IMR-90 (cell line): ENCODE data around the gene KNTC1. TPM values are rescaled to one million over a fixed set of nuclear protein-coding genes. Genes with fewer than 3 reads are reported as not detected.
"Not testable (repeated sequence)": the region's sequence is repeated elsewhere in the genome, so short reads cannot be mapped to it uniquely, and the experiment has no call there.

ENCODE experiments used
- ATAC-seq: fragments of 200-7000 bp; cut with Tn5 transposase; 2 replicates; pipeline ENCODE4 v1.9.1; 2020; ENCODE audit warnings: low read depth, mild to moderate bottlenecking, moderate library complexity
- BruUV-seq: library from RNA; stranded (reverse); fragments of 400-500 nt; replicated peaks from 2 replicates; lab custom pipeline; 2021; lab: Mats Ljungman, UMichigan
- CTCF ChIA-PET: fragments of 300-600 bp; formaldehyde crosslinking; extraction: SDS; loops from one replicate; lab custom pipeline; 2021; ENCODE audit warnings: antibody characterized with exemption; lab: Yijun Ruan, JAX
- POLR2A ChIA-PET: fragments of 300-600 bp; sonication (Branson Sonifier 250); formaldehyde crosslinking; loops from one replicate; lab custom pipeline; 2022; ENCODE audit warnings: antibody characterized with exemption; ENCODE audit not compliant: unreplicated experiment; lab: Charles Lee
- DNase-seq: peaks from one replicate; pipeline ENCODE4 v3.0.0; 2013
- H2AFZ ChIP-seq: replicated peaks from 2 replicates; pipeline ENCODE3; 2013; ENCODE audit warnings: low read length, mild to moderate bottlenecking; ENCODE audit not compliant: poor library complexity
- H2AK5ac ChIP-seq: 2 replicates; pipeline ENCODE4 v1.6.1; 2013; ENCODE audit warnings: low read depth, low read length, inconsistent platforms
- H2AK9ac ChIP-seq: replicated peaks from 2 replicates; pipeline ENCODE3; 2013; ENCODE audit warnings: mild to moderate bottlenecking, low read depth, low read length, moderate library complexity; ENCODE audit not compliant: poor library complexity
- H2BK120ac ChIP-seq: 2 replicates; pipeline ENCODE4 v1.6.1; 2013; ENCODE audit warnings: low read depth, low read length, inconsistent platforms
- H2BK15ac ChIP-seq: 3 replicates; pipeline ENCODE4 v1.6.1; 2013; ENCODE audit warnings: low read depth, low read length, inconsistent platforms
- H2BK20ac ChIP-seq: 2 replicates; pipeline ENCODE4 v1.6.1; 2013; ENCODE audit warnings: low read depth, mild to moderate bottlenecking, inconsistent platforms, low read length, moderate library complexity
- H2BK5ac ChIP-seq: 2 replicates; pipeline ENCODE4 v1.6.1; 2013; ENCODE audit warnings: mild to moderate bottlenecking, low read depth, low read length, inconsistent platforms; ENCODE audit not compliant: poor library complexity, severe bottlenecking
- H3K14ac ChIP-seq: replicated peaks from 2 replicates; pipeline ENCODE4 v1.6.1; 2013; ENCODE audit warnings: low read depth, low read length, inconsistent platforms
- H3K18ac ChIP-seq: 2 replicates; pipeline ENCODE4 v1.6.1; 2013; ENCODE audit warnings: low read depth, low read length, control low read depth
- H3K23ac ChIP-seq: 2 replicates; pipeline ENCODE4 v1.6.1; 2013; ENCODE audit warnings: low read depth, low read length, inconsistent platforms
- H3K27ac ChIP-seq: 2 replicates; pipeline ENCODE4 v1.5.1; 2013; ENCODE audit warnings: mild to moderate bottlenecking, control low read depth, low read length; ENCODE audit not compliant: insufficient read depth
- H3K27me3 ChIP-seq: 2 replicates; pipeline ENCODE4 v1.6.1; 2013; ENCODE audit warnings: low read length; ENCODE audit not compliant: control insufficient read depth, insufficient read depth
- H3K36me3 ChIP-seq: 2 replicates; pipeline ENCODE4 v1.6.1; 2013; ENCODE audit warnings: low read length, mixed read lengths; ENCODE audit not compliant: control insufficient read depth, insufficient read depth
- H3K4ac ChIP-seq: 2 replicates; pipeline ENCODE4 v1.6.1; 2013; ENCODE audit warnings: low read depth, low read length, inconsistent platforms
- H3K4me1 ChIP-seq: 2 replicates; pipeline ENCODE4 v1.6.1; 2013; ENCODE audit warnings: low read length, mixed read lengths; ENCODE audit not compliant: control insufficient read depth, insufficient read depth
- H3K4me2 ChIP-seq: 2 replicates; pipeline ENCODE4 v1.6.1; 2013; ENCODE audit warnings: low read depth, mild to moderate bottlenecking, control low read depth, low read length, moderate library complexity
- H3K4me3 ChIP-seq: 2 replicates; pipeline ENCODE4 v1.5.1; 2013; ENCODE audit warnings: low read depth, mild to moderate bottlenecking, control low read depth, low read length, moderate library complexity; ENCODE audit not compliant: insufficient read depth
- H3K56ac ChIP-seq: 2 replicates; pipeline ENCODE4 v1.6.1; 2013; ENCODE audit warnings: low read length, inconsistent platforms; ENCODE audit not compliant: insufficient read depth; ENCODE audit errors: extremely low read depth
- H3K79me1 ChIP-seq, 2 experiments: 2 replicates each; pipeline ENCODE4 v1.6.1; 2013; ENCODE audit warnings: low read length in 2 of 2, inconsistent platforms in 1 of 2, low read depth in 1 of 2
- H3K9ac ChIP-seq: 2 replicates; pipeline ENCODE4 v1.6.1; 2013; ENCODE audit warnings: low read depth, low read length, control low read depth
- H3K9me1 ChIP-seq: 2 replicates; pipeline ENCODE4 v1.6.1; 2013; ENCODE audit warnings: low read length, inconsistent platforms; ENCODE audit not compliant: insufficient read depth
- H3K9me3 ChIP-seq: 2 replicates; pipeline ENCODE4 v1.6.1; 2013; ENCODE audit warnings: low read length; ENCODE audit not compliant: control insufficient read depth, insufficient read depth
- H4K20me1 ChIP-seq: 2 replicates; pipeline ENCODE4 v1.6.1; 2013; ENCODE audit warnings: low read length, inconsistent platforms; ENCODE audit not compliant: insufficient read depth
- H4K5ac ChIP-seq: 2 replicates; pipeline ENCODE4 v1.6.1; 2013; ENCODE audit warnings: mild to moderate bottlenecking, low read depth, low read length, control low read depth
- H4K8ac ChIP-seq, 2 experiments: 2 replicates each; pipeline ENCODE4 v1.6.1; 2013; ENCODE audit warnings: low read depth in 2 of 2, low read length in 2 of 2, control low read depth in 1 of 2, inconsistent platforms in 1 of 2
- H4K91ac ChIP-seq: 2 replicates; pipeline ENCODE4 v1.6.1; 2013; ENCODE audit warnings: low read depth, low read length, inconsistent platforms; ENCODE audit not compliant: insufficient read depth
- CEBPB ChIP-seq: IDR thresholded peaks from 2 replicates; pipeline ENCODE4 v1.6.1; 2012; ENCODE audit warnings: low read depth, low read length, improper control_type of control experiment
- CHD1 ChIP-seq: IDR thresholded peaks from 2 replicates; pipeline ENCODE4 v1.6.1; 2012; ENCODE audit warnings: low read depth, low read length, improper control_type of control experiment
- ELK1 ChIP-seq: fragments of 150-350 bp; IDR thresholded peaks from 2 replicates; pipeline ENCODE4 v1.6.1; 2016; ENCODE audit warnings: low read depth, mild to moderate bottlenecking, low read length, moderate library complexity, borderline replicate concordance
- MAFK ChIP-seq: IDR thresholded peaks from 2 replicates; pipeline ENCODE4 v1.6.1; 2012; ENCODE audit warnings: low read depth, low read length, improper control_type of control experiment
- NFE2L2 ChIP-seq: fragments of 150-350 bp; IDR thresholded peaks from 2 replicates; pipeline ENCODE4 v1.6.1; 2016; ENCODE audit warnings: low read depth, mild to moderate bottlenecking, low read length
- RCOR1 ChIP-seq: IDR thresholded peaks from 2 replicates; pipeline ENCODE4 v1.6.1; 2012; ENCODE audit warnings: mild to moderate bottlenecking, low read length, improper control_type of control experiment; ENCODE audit not compliant: insufficient replicate concordance
- RFX5 ChIP-seq: IDR thresholded peaks from 2 replicates; pipeline ENCODE4 v1.8.0; 2012; ENCODE audit warnings: low read depth, mild to moderate bottlenecking, low read length, moderate library complexity
- SMC3 ChIP-seq: fragments of 150-350 bp; IDR thresholded peaks from 2 replicates; pipeline ENCODE4 v1.6.1; 2016; ENCODE audit warnings: low read depth, mild to moderate bottlenecking, antibody characterized with exemption, low read length, moderate library complexity
- WGBS, 2 experiments: methylation state at CpG; one replicate each; pipeline versions ENCODE4 v1.1.5 to v1.1.7; 2013; ENCODE audit warnings: missing lambda C conversion rate in 2 of 2; ENCODE audit not compliant: insufficient read length in 1 of 2; ENCODE audit errors: extremely low coverage in 2 of 2; 5-methylcytosine and 5-hydroxymethylcytosine counted together
- dilution Hi-C: fragments of 300-500 bp; cut with HindIII; formaldehyde crosslinking; loops from one replicate; pipeline ENCODE4 v1.14.3; 2018; ENCODE audit warnings: low sequenced_read_pairs; ENCODE audit not compliant: unreplicated experiment
- in situ Hi-C: fragments of 300-500 bp; cut with MboI; formaldehyde crosslinking; loops from 3 replicates; pipeline ENCODE4 v1.14.3; 2019; ENCODE audit warnings: low sequenced_read_pairs, inconsistent platforms, mixed read lengths
- intact Hi-C: fragments of 100-400 bp; cut with micrococcal nuclease; formaldehyde crosslinking; loops from 2 replicates; pipeline ENCODE4 v1.10.0; 2022
- polyA plus RNA-seq, 3 experiments: library from polyadenylated mRNA; depleted of rRNA; stranded (reverse); fragments of >200 nt; gene quantifications; 2 replicates each; pipeline ENCODE4 v1.2.3, GENCODE V29; 2012; ENCODE audit warnings: low replicate concordance in 1 of 3
- total RNA-seq: library from RNA; depleted of rRNA; stranded (reverse); fragments of >200 nt; gene quantifications from 2 replicates; pipeline ENCODE4 v1.2.3, GENCODE V29; 2012

Gene KNTC1
- total and polyA plus RNA-seq, 2 of the 4 experiments (the other 2 are of a cell fraction) = 16.6 to 23.7 TPM

- Histone ChIP-seq H3K36me3 (peaks cover 39% of the 10 kb centered on the region), H3K9me3 (no peaks in the 10 kb centered on the region), H3K56ac (no peak overlapping the region), H3K27ac (no peak overlapping the region), H2BK15ac (no peak overlapping the region), H2BK120ac (no peak overlapping the region), H3K9ac (no peak overlapping the region), H4K5ac (no peak overlapping the region), H2BK5ac (no peak overlapping the region), H3K27me3 (no peaks in the 10 kb centered on the region), H3K18ac (no peak overlapping the region), H2BK20ac (no peak overlapping the region), H3K4ac (no peak overlapping the region), H3K4me2 (no peak overlapping the region), H2AFZ (no peak overlapping the region), H3K23ac (no peak overlapping the region), H2AK9ac (no peak overlapping the region), H4K91ac (no peak overlapping the region), H3K9me1 (peaks cover 5% of the 10 kb centered on the region; the same call in 1 of the 2 replicates), H3K4me3 (no peak overlapping the region), H2AK5ac (no peak overlapping the region), H3K79me1 (peaks cover 5 to 33% of the 10 kb centered on the region in 2 experiments), H4K8ac (no peak overlapping the region), H3K14ac (no peak overlapping the region), H4K20me1 (no peaks in the 10 kb centered on the region; the same call in 1 of the 2 replicates), H3K4me1 (peaks cover 2% of the 10 kb centered on the region)
- intact Hi-C loops (no loop called here), in situ Hi-C loops (no loop called here), dilution Hi-C loops (no loop called here)
- TF ChIP-seq CHD1 (no peak), MAFK (no peak), ELK1 (no peak), CEBPB (no peak), RCOR1 (no peak), NFE2L2 (no peak), RFX5 (no peak), SMC3 (no peak)
- no TSS peak for BruUV-seq
- ATAC-seq (no peak), DNase-seq (no peak)
- CTCF ChIA-PET = interaction anchor here (0.9 kb wide), 1 partner anchor 13 kb away, joined by 3 read pairs; no protein-coding TSS in a partner anchor
- POLR2A ChIA-PET = no interaction called here
- 100% methylated on average over 1 of the region's 5 CpGs; no CpG with 5 or more reads in 1 of the 2 experiments for WGBS, 2 experiments
Observed at GRCh38 chr12:122483969-122484368, 43.1 kb upstream of the KNTC1 start.

GRCh38 chr12:122484385-122484784, 42.7 kb upstream of the KNTC1 start:
- H3K9me1 ChIP-seq, H2BK5ac ChIP-seq, H2BK20ac ChIP-seq, H4K5ac ChIP-seq, dilution Hi-C loops, POLR2A ChIA-PET, H2BK15ac ChIP-seq, H4K20me1 ChIP-seq, H3K56ac ChIP-seq, H2AK9ac ChIP-seq, H4K8ac ChIP-seq, H2BK120ac ChIP-seq, intact Hi-C loops, H3K4me1 ChIP-seq, H3K18ac ChIP-seq, H2AK5ac ChIP-seq, H3K23ac ChIP-seq, H4K91ac ChIP-seq, H3K4ac ChIP-seq, DNase-seq, H2AFZ ChIP-seq, H3K9me3 ChIP-seq, H3K9ac ChIP-seq, CTCF ChIA-PET, ATAC-seq, H3K14ac ChIP-seq, H3K4me2 ChIP-seq, H3K4me3 ChIP-seq, BruUV-seq, H3K27ac ChIP-seq, in situ Hi-C loops, H3K27me3 ChIP-seq: not testable (repeated sequence)
- peaks cover 40% of the 10 kb centered on the region for H3K36me3 ChIP-seq
- H3K79me1 ChIP-seq = peaks cover 5 to 37% of the 10 kb centered on the region in 2 experiments
- WGBS, 2 experiments = 100% methylated on average over 1 of the region's 1 CpG; no CpG with 5 or more reads in 1 of the 2 experiments
